ENCODE measurements around the gene PRR7.

The PRR7 gene

GRCh38 chr5:177489119-177489716 is 42.6 kb downstream of the PRR7 start:
- H3K36me3 ChIP-seq (ENCODE audit: insufficient read depth), result no peaks in the 10 kb centered on the region
- H2AFZ ChIP-seq (ENCODE audit: low read depth), result no peak overlapping the region; the same call in 1 of the 2 replicates
- H3K27ac ChIP-seq, result no peak overlapping the region
- H3K4me3 ChIP-seq (IDR thresholded peaks at IDR 0.05; ENCODE audit: insufficient read depth, low read depth, low read length), result no peak overlapping the region
- peak overlapping the region; percentile 21; the same call in 1 of the 2 replicates for H3K4me2 ChIP-seq
- H4K20me1 ChIP-seq (ENCODE audit: insufficient read depth), result no peaks in the 10 kb centered on the region
- no peaks in the 10 kb centered on the region for H3K79me2 ChIP-seq (ENCODE audit: insufficient read depth, low read depth)
- no peaks in the 10 kb centered on the region for H3K27me3 ChIP-seq (ENCODE audit: insufficient read depth, low read depth)
- H3K9ac ChIP-seq, result no peak overlapping the region
- peaks cover 5% of the 10 kb centered on the region for H3K4me1 ChIP-seq (ENCODE audit: low read depth, poor library complexity, severe bottlenecking)
- peak; percentile 40 for TF ChIP-seq CTCF (conservative IDR thresholded peaks at IDR 0.05; ENCODE audit: low read depth, low read length)

- Histone ChIP-seq H3K27ac (no peak overlapping the region), H2AFZ (ENCODE audit: low read depth) (no peak overlapping the region), H3K9ac (no peak overlapping the region), H3K27me3 (ENCODE audit: insufficient read depth, low read depth) (no peaks in the 10 kb centered on the region), H3K36me3 (ENCODE audit: insufficient read depth) (no peaks in the 10 kb centered on the region), H3K4me2 (no peak overlapping the region), H4K20me1 (ENCODE audit: insufficient read depth) (no peaks in the 10 kb centered on the region), H3K79me2 (ENCODE audit: insufficient read depth, low read depth) (no peaks in the 10 kb centered on the region), H3K4me3 (IDR thresholded peaks at IDR 0.05; ENCODE audit: insufficient read depth, low read depth, low read length) (no peak overlapping the region), H3K4me1 (ENCODE audit: low read depth, poor library complexity, severe bottlenecking) (peaks cover 5% of the 10 kb centered on the region)
- no peak for TF ChIP-seq CTCF (conservative IDR thresholded peaks at IDR 0.05; ENCODE audit: low read depth, low read length)
These were observed 43.8 kb downstream of the PRR7 start for GRCh38 chr5:177490311-177490991.

- Histone ChIP-seq H3K27me3 (ENCODE audit: insufficient read depth, low read depth) (no peaks in the 10 kb centered on the region), H3K36me3 (ENCODE audit: insufficient read depth) (no peaks in the 10 kb centered on the region), H3K9ac (no peak overlapping the region), H2AFZ (ENCODE audit: low read depth) (no peak overlapping the region), H4K20me1 (ENCODE audit: insufficient read depth) (no peaks in the 10 kb centered on the region), H3K27ac (no peak overlapping the region), H3K4me3 (IDR thresholded peaks at IDR 0.05; ENCODE audit: insufficient read depth, low read depth, low read length) (no peak overlapping the region), H3K4me1 (ENCODE audit: low read depth, poor library complexity, severe bottlenecking) (peaks cover 5% of the 10 kb centered on the region), H3K79me2 (ENCODE audit: insufficient read depth, low read depth) (no peaks in the 10 kb centered on the region), H3K4me2 (no peak overlapping the region)
- TF ChIP-seq CTCF (conservative IDR thresholded peaks at IDR 0.05; ENCODE audit: low read depth, low read length), result no peak
These were observed 44.4 kb downstream of the PRR7 start for GRCh38 chr5:177490992-177491391.

- Histone ChIP-seq H2AFZ (ENCODE audit: low read depth) (no peak overlapping the region), H3K4me1 (ENCODE audit: low read depth, poor library complexity, severe bottlenecking) (peaks cover 8% of the 10 kb centered on the region), H3K79me2 (ENCODE audit: insufficient read depth, low read depth) (no peaks in the 10 kb centered on the region), H3K27me3 (ENCODE audit: insufficient read depth, low read depth) (no peaks in the 10 kb centered on the region), H3K4me2 (no peak overlapping the region), H3K36me3 (ENCODE audit: insufficient read depth) (no peaks in the 10 kb centered on the region), H3K4me3 (IDR thresholded peaks at IDR 0.05; ENCODE audit: insufficient read depth, low read depth, low read length) (no peak overlapping the region), H3K9ac (no peak overlapping the region), H3K27ac (no peak overlapping the region), H4K20me1 (ENCODE audit: insufficient read depth) (no peaks in the 10 kb centered on the region)
- TF ChIP-seq CTCF (conservative IDR thresholded peaks at IDR 0.05; ENCODE audit: low read depth, low read length), result no peak; the same call in 1 of the 2 replicates
These were observed 44.9 kb downstream of the PRR7 start for GRCh38 chr5:177491429-177491945.

All from KMS-11 (cell line).